ENCODE measurements around the gene USP25.

Gene USP25

DNA sequence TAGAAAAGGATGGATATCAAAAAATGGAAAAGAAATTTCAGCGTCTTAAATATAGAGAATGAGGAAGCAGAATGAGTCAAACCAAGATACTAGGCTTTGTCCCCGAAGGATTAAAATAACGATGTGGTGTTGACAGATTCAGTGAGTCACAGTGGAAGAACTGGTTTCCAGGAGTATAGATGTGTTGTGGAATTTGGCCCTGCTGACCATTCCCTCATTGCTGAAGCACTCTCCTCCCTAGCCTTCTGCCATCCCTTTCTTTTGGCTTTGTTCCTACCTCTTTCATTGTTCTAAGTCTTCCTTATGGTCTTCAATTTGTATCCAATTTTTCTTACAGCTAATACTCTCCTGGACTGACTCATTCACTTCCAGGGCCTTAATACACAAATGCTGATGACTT is 23.1 kb upstream of the USP25 start:
- peaks cover 7% of the 10 kb centered on the region for H3K9me3 Mint-ChIP-seq
- H3K4me3 Mint-ChIP-seq = no peak overlapping the region
- no peak for DNase-seq
- no peaks in the 10 kb centered on the region for H3K27me3 Mint-ChIP-seq (ENCODE audit: low read depth, poor library complexity)
- H3K27ac Mint-ChIP-seq = no peak overlapping the region
- H3K36me3 Mint-ChIP-seq (ENCODE audit: low read depth) = no peaks in the 10 kb centered on the region
- H3K4me1 Mint-ChIP-seq = no peaks in the 10 kb centered on the region
- TF ChIP-seq, protein P1, sequence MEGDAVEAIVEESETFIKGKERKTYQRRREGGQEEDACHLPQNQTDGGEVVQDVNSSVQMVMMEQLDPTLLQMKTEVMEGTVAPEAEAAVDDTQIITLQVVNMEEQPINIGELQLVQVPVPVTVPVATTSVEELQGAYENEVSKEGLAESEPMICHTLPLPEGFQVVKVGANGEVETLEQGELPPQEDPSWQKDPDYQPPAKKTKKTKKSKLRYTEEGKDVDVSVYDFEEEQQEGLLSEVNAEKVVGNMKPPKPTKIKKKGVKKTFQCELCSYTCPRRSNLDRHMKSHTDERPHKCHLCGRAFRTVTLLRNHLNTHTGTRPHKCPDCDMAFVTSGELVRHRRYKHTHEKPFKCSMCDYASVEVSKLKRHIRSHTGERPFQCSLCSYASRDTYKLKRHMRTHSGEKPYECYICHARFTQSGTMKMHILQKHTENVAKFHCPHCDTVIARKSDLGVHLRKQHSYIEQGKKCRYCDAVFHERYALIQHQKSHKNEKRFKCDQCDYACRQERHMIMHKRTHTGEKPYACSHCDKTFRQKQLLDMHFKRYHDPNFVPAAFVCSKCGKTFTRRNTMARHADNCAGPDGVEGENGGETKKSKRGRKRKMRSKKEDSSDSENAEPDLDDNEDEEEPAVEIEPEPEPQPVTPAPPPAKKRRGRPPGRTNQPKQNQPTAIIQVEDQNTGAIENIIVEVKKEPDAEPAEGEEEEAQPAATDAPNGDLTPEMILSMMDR (IDR thresholded peaks at IDR 0.05) = no peak

DNA sequence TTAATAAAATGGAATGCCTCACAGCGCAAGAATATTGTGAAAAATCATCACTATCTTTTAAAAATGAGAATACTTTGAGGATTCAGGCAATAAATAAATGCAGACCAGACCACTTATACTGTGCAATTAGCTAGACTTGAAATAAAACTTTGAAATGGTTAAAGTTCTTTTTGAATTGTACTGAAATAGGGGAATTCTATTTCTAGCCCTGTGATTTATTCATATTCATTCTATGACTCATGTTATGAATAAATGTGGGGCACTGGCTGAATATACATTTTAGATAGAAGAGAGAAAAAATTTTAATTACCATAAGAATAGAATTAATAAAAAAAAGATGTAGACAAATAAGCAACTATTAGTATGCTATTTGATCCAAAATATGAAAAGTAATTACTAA is 16.4 kb upstream of the USP25 start:
- no peak for DNase-seq
- Mint-ChIP-seq H3K36me3 (ENCODE audit: low read depth) (no peaks in the 10 kb centered on the region), H3K9me3 (no peaks in the 10 kb centered on the region), H3K4me1 (no peaks in the 10 kb centered on the region), H3K4me3 (no peak overlapping the region), H3K27me3 (ENCODE audit: low read depth, poor library complexity) (no peaks in the 10 kb centered on the region), H3K27ac (no peak overlapping the region)
- TF ChIP-seq, protein P1 (IDR thresholded peaks at IDR 0.05) = no peak

DNA sequence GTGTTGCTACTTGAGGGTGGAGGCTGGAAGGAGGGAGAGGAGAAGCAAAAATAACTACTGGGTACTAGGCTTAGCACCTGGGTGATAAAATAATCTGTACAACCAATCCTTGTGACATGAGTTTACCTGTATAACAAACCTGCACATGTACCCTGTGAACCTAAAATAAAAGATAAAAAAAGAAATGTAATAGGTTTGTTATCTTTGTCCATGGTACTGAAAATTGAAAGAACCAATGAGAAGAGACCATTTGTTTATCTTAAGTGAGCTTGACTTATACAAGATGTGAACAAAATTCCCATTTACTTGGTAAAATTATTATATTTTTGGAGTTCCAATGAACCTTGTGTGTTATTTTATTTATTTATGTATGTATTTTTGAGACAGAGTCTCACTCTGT is 11.1 kb upstream of the USP25 start:
- Mint-ChIP-seq H3K9me3 (no peaks in the 10 kb centered on the region), H3K36me3 (ENCODE audit: low read depth) (no peaks in the 10 kb centered on the region), H3K4me1 (no peaks in the 10 kb centered on the region), H3K27me3 (ENCODE audit: low read depth, poor library complexity) (no peaks in the 10 kb centered on the region), H3K27ac (no peak overlapping the region), H3K4me3 (no peak overlapping the region)
- no peak for DNase-seq
- TF ChIP-seq, protein P1 (IDR thresholded peaks at IDR 0.05) = no peak

DNA sequence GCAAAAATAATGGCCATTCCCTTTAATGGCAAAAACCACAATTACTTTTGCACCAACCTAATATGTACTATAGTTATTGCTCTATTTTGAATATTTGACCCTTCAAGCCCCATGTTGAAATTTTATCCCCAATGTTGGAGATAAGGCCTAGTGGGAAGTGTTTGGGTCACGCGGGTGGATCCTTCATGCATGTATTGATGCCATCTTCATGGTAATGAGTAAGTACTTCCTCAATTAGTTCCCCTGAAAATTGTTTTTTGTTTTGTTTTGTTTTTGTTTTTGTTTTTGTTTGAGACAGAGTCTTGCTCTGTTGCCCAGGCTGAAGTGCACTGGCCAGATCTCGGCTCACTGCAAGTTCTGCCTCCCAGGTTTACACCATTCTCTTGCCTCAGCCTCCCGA is 9.8 kb upstream of the USP25 start:
- Mint-ChIP-seq H3K9me3 (no peaks in the 10 kb centered on the region), H3K27ac (no peak overlapping the region), H3K4me1 (no peaks in the 10 kb centered on the region), H3K27me3 (ENCODE audit: low read depth, poor library complexity) (peaks cover 4% of the 10 kb centered on the region), H3K36me3 (ENCODE audit: low read depth) (no peaks in the 10 kb centered on the region), H3K4me3 (no peak overlapping the region)
- no peak for DNase-seq
- TF ChIP-seq, protein P1 (IDR thresholded peaks at IDR 0.05) = no peak

DNA sequence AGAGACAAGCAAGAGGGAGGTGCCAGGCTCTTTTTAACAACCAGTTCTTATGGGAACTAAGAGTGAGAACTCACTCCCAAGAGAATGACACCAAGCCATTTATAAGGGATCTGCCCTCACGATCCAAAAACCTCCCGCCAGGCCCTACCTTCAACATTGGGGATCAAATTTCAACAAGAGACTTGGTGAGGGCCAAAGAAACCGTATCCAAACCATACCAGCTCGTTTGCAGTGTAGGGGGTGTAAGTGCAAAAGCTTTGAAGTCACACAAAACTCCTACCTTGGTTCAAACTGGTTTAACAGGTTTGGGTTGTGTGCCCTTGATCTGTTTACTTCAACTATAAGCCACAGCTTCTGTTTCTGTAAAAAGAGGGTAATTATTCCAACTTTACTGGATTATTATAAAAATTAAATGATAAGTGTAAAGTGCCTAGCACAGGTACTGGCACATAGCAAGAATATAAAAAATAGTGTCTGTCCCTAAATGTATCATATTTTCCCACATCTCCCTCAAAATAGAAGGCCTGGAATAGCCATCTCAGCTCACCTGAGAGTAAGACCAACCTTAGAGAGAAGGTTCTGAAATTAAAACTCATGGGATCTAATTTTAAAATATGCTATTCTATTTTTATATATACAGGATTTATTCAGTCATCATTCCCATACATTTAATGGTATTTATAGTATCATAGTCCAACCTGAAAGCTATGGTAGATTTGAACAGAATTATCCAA is 7.0 kb upstream of the USP25 start:
- Mint-ChIP-seq H3K4me3 (no peak overlapping the region), H3K36me3 (ENCODE audit: low read depth) (no peaks in the 10 kb centered on the region), H3K27me3 (ENCODE audit: low read depth, poor library complexity) (peaks cover 9% of the 10 kb centered on the region), H3K27ac (no peak overlapping the region), H3K4me1 (no peaks in the 10 kb centered on the region), H3K9me3 (no peaks in the 10 kb centered on the region)
- DNase-seq = no peak
- TF ChIP-seq, protein P1 (IDR thresholded peaks at IDR 0.05) = no peak

DNA sequence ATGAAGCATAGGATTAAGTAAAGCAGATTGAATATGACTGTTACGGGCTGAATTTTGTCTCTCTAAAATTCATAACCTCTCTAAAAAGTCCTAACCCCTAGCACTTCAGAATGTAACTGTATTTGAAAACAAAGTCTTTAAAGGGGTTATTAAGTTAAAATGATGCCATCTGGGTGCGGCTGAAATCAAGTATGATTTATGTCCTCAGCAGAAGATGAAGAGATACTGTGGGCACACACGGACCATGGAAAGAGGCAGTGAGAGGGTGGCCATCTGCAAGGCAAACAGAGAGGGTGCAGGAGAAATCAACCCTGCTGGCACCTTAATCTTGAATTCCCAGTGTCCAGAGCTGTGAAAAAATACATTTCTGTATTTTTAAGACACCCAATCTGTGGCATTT is 3.8 kb upstream of the USP25 start:
- no peaks in the 10 kb centered on the region for H3K36me3 Mint-ChIP-seq (ENCODE audit: low read depth)

More for the DNA sequence above, 3.8 kb upstream of the USP25 start:
- TF ChIP-seq, protein P1 (IDR thresholded peaks at IDR 0.05) = no peak
- Mint-ChIP-seq H3K4me1 (no peaks in the 10 kb centered on the region), H3K27me3 (ENCODE audit: low read depth, poor library complexity) (peaks cover 9% of the 10 kb centered on the region), H3K9me3 (no peaks in the 10 kb centered on the region), H3K4me3 (no peak overlapping the region), H3K27ac (no peak overlapping the region)
- DNase-seq = no peak

Data from nephron progenitor cell (in vitro differentiated cells).